SW480 (cell line): ENCODE measurements around the gene EPHA8.

Experiments
- DNase-seq: peaks from one replicate; pipeline ENCODE4 v3.0.0-alpha.2; 2016; ENCODE audit warnings: low spot score

EPHA8 gene

GRCh38 chr1:22562584-22563583 is at the start of gene EPHA8:
EPHA8 (plus strand) TSS chr1:22563489; CDS start chr1:22563636, 147 bp downstream.
- DNase-seq, result no peak

- DNase-seq, result no peak
Measured at GRCh38 chr1:22516906-22517571, 46.2 kb upstream of the EPHA8 start.

- DNase-seq, result no peak
Measured at GRCh38 chr1:22517956-22518355, 45.3 kb upstream of the EPHA8 start.

GRCh38 chr1:22518379-22518778 is 44.9 kb upstream of the EPHA8 start:
- DNase-seq, result no peak

- no peak for DNase-seq
Measured at GRCh38 chr1:22520871-22521270, 42.4 kb upstream of the EPHA8 start.

GRCh38 chr1:22521692-22522091 is 41.6 kb upstream of the EPHA8 start:
- no peak for DNase-seq

- DNase-seq, result no peak
Measured at GRCh38 chr1:22522221-22522743, 41.0 kb upstream of the EPHA8 start.

GRCh38 chr1:22524481-22524880 is 38.8 kb upstream of the EPHA8 start:
- DNase-seq, result no peak

- DNase-seq, result no peak
Measured at GRCh38 chr1:22525211-22525610, 38.1 kb upstream of the EPHA8 start.

GRCh38 chr1:22525646-22526045 is 37.6 kb upstream of the EPHA8 start:
- no peak for DNase-seq

GRCh38 chr1:22526098-22526497 is 37.2 kb upstream of the EPHA8 start:
- DNase-seq, result no peak

- DNase-seq, result no peak
Measured at GRCh38 chr1:22526677-22527076, 36.6 kb upstream of the EPHA8 start.

GRCh38 chr1:22527122-22527521 is 36.2 kb upstream of the EPHA8 start:
- no peak for DNase-seq

GRCh38 chr1:22527555-22528296 is 35.6 kb upstream of the EPHA8 start:
- no peak for DNase-seq

GRCh38 chr1:22528451-22528850 is 34.8 kb upstream of the EPHA8 start:
- no peak for DNase-seq

- no peak for DNase-seq
Measured at GRCh38 chr1:22529901-22530621, 33.2 kb upstream of the EPHA8 start.

GRCh38 chr1:22530715-22531114 is 32.6 kb upstream of the EPHA8 start:
- DNase-seq, result no peak

GRCh38 chr1:22531251-22531650 is 32.0 kb upstream of the EPHA8 start:
- DNase-seq, result no peak

GRCh38 chr1:22533244-22533895 is 29.9 kb upstream of the EPHA8 start:
- no peak for DNase-seq

- no peak for DNase-seq
Measured at GRCh38 chr1:22534951-22535350, 28.3 kb upstream of the EPHA8 start.

GRCh38 chr1:22535399-22535798 is 27.9 kb upstream of the EPHA8 start:
- DNase-seq, result no peak
